H9 (cell line): ENCODE results near the gene PNMA6E. TPM values are rescaled to one million over a fixed set of nuclear protein-coding genes. Genes with fewer than 3 reads are reported as not detected.

Experiments used
- DNase-seq: peaks from one replicate; pipeline ENCODE4 v3.0.0-alpha.2; 2017
- H2AFZ ChIP-seq: one replicate; pipeline ENCODE4 v1.6.1; 2013; ENCODE audit warnings: mild to moderate bottlenecking, low read length, control low read depth, moderate library complexity
- H2AK5ac ChIP-seq: 2 replicates; pipeline ENCODE4 v1.6.1; 2013; ENCODE audit warnings: low read length, control low read depth, mixed read lengths; ENCODE audit not compliant: insufficient read length
- H2BK120ac ChIP-seq: one replicate; pipeline ENCODE4 v1.6.1; 2013; ENCODE audit warnings: low read depth, mild to moderate bottlenecking, low read length, control low read depth, inconsistent platforms; ENCODE audit not compliant: poor library complexity, severe bottlenecking
- H2BK12ac ChIP-seq: 2 replicates; pipeline ENCODE4 v1.6.1; 2013; ENCODE audit warnings: low read length, control low read depth, mixed read lengths, low read depth; ENCODE audit not compliant: insufficient read length
- H2BK15ac ChIP-seq: 2 replicates; pipeline ENCODE4 v1.6.1; 2013; ENCODE audit warnings: low read depth, low read length, control low read depth
- H2BK20ac ChIP-seq: one replicate; pipeline ENCODE4 v1.6.1; 2013; ENCODE audit warnings: low read depth, mild to moderate bottlenecking, low read length, control low read depth, inconsistent platforms; ENCODE audit not compliant: poor library complexity, severe bottlenecking
- H2BK5ac ChIP-seq: 2 replicates; pipeline ENCODE4 v1.6.1; 2013; ENCODE audit warnings: low read length, control low read depth, mixed read lengths; ENCODE audit not compliant: insufficient read length
- H3K14ac ChIP-seq: 2 replicates; pipeline ENCODE4 v1.6.1; 2013; ENCODE audit warnings: low read length, control low read depth; ENCODE audit not compliant: insufficient read depth
- H3K18ac ChIP-seq: 2 replicates; pipeline ENCODE4 v1.6.1; 2013; ENCODE audit warnings: low read depth, mild to moderate bottlenecking, mixed read lengths, low read length, control low read depth; ENCODE audit not compliant: insufficient read length
- H3K23ac ChIP-seq: 2 replicates; pipeline ENCODE4 v1.6.1; 2013; ENCODE audit warnings: low read length, control low read depth, mixed read lengths, low read depth; ENCODE audit not compliant: insufficient read length
- H3K23me2 ChIP-seq: 2 replicates; pipeline ENCODE4 v1.6.1; 2013; ENCODE audit warnings: low read depth, mild to moderate bottlenecking, mixed read lengths, low read length, control low read depth; ENCODE audit not compliant: insufficient read length, poor library complexity, severe bottlenecking
- H3K27ac ChIP-seq: 2 replicates; pipeline ENCODE4 v1.5.1; 2013; ENCODE audit warnings: low read length, control low read depth, mixed read lengths, low read depth; ENCODE audit not compliant: insufficient read length
- H3K27me3 ChIP-seq: 2 replicates; pipeline ENCODE4 v1.6.1; 2013; ENCODE audit warnings: low read length, control low read depth, inconsistent platforms; ENCODE audit not compliant: insufficient read depth
- H3K4ac ChIP-seq: 2 replicates; pipeline ENCODE4 v1.6.1; 2013; ENCODE audit warnings: low read depth, mild to moderate bottlenecking, control low read depth, inconsistent platforms, low read length, moderate library complexity
- H3K4me1 ChIP-seq: 2 replicates; pipeline ENCODE4 v1.6.1; 2013; ENCODE audit warnings: low read length, control low read depth, inconsistent platforms; ENCODE audit not compliant: insufficient read depth
- H3K4me2 ChIP-seq: 2 replicates; pipeline ENCODE4 v1.6.1; 2013; ENCODE audit warnings: low read length, control low read depth, mixed read lengths; ENCODE audit not compliant: insufficient read length, insufficient read depth
- H3K56ac ChIP-seq: 2 replicates; pipeline ENCODE4 v1.6.1; 2013; ENCODE audit warnings: low read depth, mild to moderate bottlenecking, mixed read lengths, low read length, control low read depth; ENCODE audit not compliant: insufficient read length
- H3K79me1 ChIP-seq: 2 replicates; pipeline ENCODE4 v1.6.1; 2013; ENCODE audit warnings: low read depth, mild to moderate bottlenecking, moderate library complexity, low read length, control low read depth, inconsistent platforms; ENCODE audit not compliant: insufficient read depth, poor library complexity, severe bottlenecking
- H3K79me2 ChIP-seq: 2 replicates; pipeline ENCODE4 v1.6.1; 2013; ENCODE audit warnings: low read length, control low read depth, inconsistent platforms; ENCODE audit not compliant: insufficient read depth
- H3K9ac ChIP-seq: 2 replicates; pipeline ENCODE4 v1.6.1; 2013; ENCODE audit warnings: low read length, control low read depth, mixed read lengths; ENCODE audit not compliant: insufficient read length; ENCODE audit errors: extremely low read depth
- H3K9me3 ChIP-seq: one replicate; pipeline ENCODE4 v1.6.1; 2013; ENCODE audit warnings: low read depth, low read length, inconsistent platforms; ENCODE audit not compliant: control insufficient read depth
- H3T11ph ChIP-seq: one replicate; pipeline ENCODE4 v1.6.1; 2013; ENCODE audit warnings: mild to moderate bottlenecking, low read length, control low read depth, inconsistent platforms
- H4K20me1 ChIP-seq: one replicate; pipeline ENCODE4 v1.6.1; 2013; ENCODE audit not compliant: control insufficient read depth, insufficient read length, insufficient read depth
- H4K5ac ChIP-seq: 2 replicates; pipeline ENCODE4 v1.6.1; 2013; ENCODE audit warnings: low read depth, mild to moderate bottlenecking, mixed read lengths, low read length, control low read depth; ENCODE audit not compliant: insufficient read length
- H4K8ac ChIP-seq: replicated peaks from 2 replicates; pipeline ENCODE4 v1.6.1; 2013; ENCODE audit warnings: low read length, control low read depth, mixed read lengths, low read depth; ENCODE audit not compliant: insufficient read length
- H4K91ac ChIP-seq: 2 replicates; pipeline ENCODE4 v1.6.1; 2013; ENCODE audit warnings: low read depth, mild to moderate bottlenecking, moderate library complexity, mixed read lengths, low read length, control low read depth; ENCODE audit not compliant: insufficient read length
- H3K27ac Mint-ChIP-seq, 3 experiments: 2 replicates in 2 of 3; 3 replicates in 1 of 3; pipeline ENCODE4 v1.8.0; 2020 to 2021; ENCODE audit warnings: mixed read lengths in 3 of 3, mild to moderate bottlenecking in 1 of 3, moderate library complexity in 1 of 3
- H3K27me3 Mint-ChIP-seq: 2 replicates; pipeline ENCODE4 v1.8.0; 2021; ENCODE audit warnings: low read depth, mild to moderate bottlenecking, moderate library complexity, mixed read lengths
- H3K36me3 Mint-ChIP-seq, 3 experiments: 2 replicates in 2 of 3; 3 replicates in 1 of 3; pipeline ENCODE4 v1.8.0; 2020 to 2021; ENCODE audit warnings: low read depth in 3 of 3, mixed read lengths in 3 of 3; ENCODE audit not compliant: insufficient read depth in 1 of 3
- H3K4me1 Mint-ChIP-seq, 2 experiments: 2 replicates each; pipeline ENCODE4 v1.8.0; 2020; ENCODE audit warnings: mixed read lengths in 2 of 2
- H3K4me3 Mint-ChIP-seq, 2 experiments: 2 replicates in 1 of 2; 3 replicates in 1 of 2; pipeline ENCODE4 v1.8.0; 2020 to 2021; ENCODE audit warnings: mild to moderate bottlenecking in 2 of 2, mixed read lengths in 2 of 2, moderate library complexity in 1 of 2
- H3K9me3 Mint-ChIP-seq, 2 experiments: 2 replicates in 1 of 2; 3 replicates in 1 of 2; pipeline ENCODE4 v1.8.0; 2020; ENCODE audit warnings: mild to moderate bottlenecking in 2 of 2, mixed read lengths in 2 of 2, moderate library complexity in 1 of 2
- CTCF ChIP-seq: fragments of 200-600 bp; sonication (generic); conservative IDR thresholded peaks from 3 replicates; pipeline ENCODE4 v1.8.0; 2021; ENCODE audit warnings: antibody characterized with exemption, mild to moderate bottlenecking
- WGBS: extraction: QIAGEN DNeasy Blood & Tissue Kit; methylation state at CpG from one replicate; pipeline ENCODE4 v1.1.7; 2013; ENCODE audit warnings: missing lambda C conversion rate, low lambda C conversion rate, mixed read lengths; ENCODE audit not compliant: insufficient read length; ENCODE audit errors: extremely low coverage; 5-methylcytosine and 5-hydroxymethylcytosine counted together
- total RNA-seq: library from RNA; stranded (reverse); gene quantifications from 2 replicates; pipeline ENCODE4 v1.2.1, GENCODE V29; 2021

PNMA6E gene
- total RNA-seq, 1 experiment from 2014 or later, result not detected

GRCh38 chrX:153347530-153347929, 53.6 kb downstream of the PNMA6E start:
- Histone ChIP-seq H2BK5ac (no peak overlapping the region), H3K18ac (no peak overlapping the region), H3K56ac (no peak overlapping the region), H2BK120ac (no peak overlapping the region), H3K27ac (no peak overlapping the region), H4K5ac (no peak overlapping the region), H3K4me2 (no peak overlapping the region), H4K20me1 (no peaks in the 10 kb centered on the region), H4K8ac (no peak overlapping the region), H2AFZ (no peak overlapping the region), H4K91ac (no peak overlapping the region), H2BK12ac (no peak overlapping the region), H3K79me1 (no peaks in the 10 kb centered on the region), H3K14ac (no peak overlapping the region), H3K4me1 (no peaks in the 10 kb centered on the region), H3T11ph (no peak overlapping the region), H2AK5ac (no peak overlapping the region), H3K27me3 (no peaks in the 10 kb centered on the region), H3K23me2 (no peaks in the 10 kb centered on the region), H3K4ac (no peak overlapping the region), H3K79me2 (no peaks in the 10 kb centered on the region), H2BK15ac (no peak overlapping the region), H3K9ac (no peak overlapping the region), H2BK20ac (no peak overlapping the region), H3K9me3 (peaks cover 71% of the 10 kb centered on the region), H3K23ac (no peak overlapping the region)
- no peaks in the 10 kb centered on the region for H3K27me3 Mint-ChIP-seq
- TF ChIP-seq CTCF, result no peak
- H3K9me3 Mint-ChIP-seq, result peaks cover 72 to 86% of the 10 kb centered on the region in 2 experiments
- no peak overlapping the region for H3K27ac Mint-ChIP-seq
- peaks cover 37 to 85% (median 62%) of the 10 kb centered on the region in 3 experiments; a peak in 6 of 7 replicates for H3K36me3 Mint-ChIP-seq
- H3K4me1 Mint-ChIP-seq, result peaks cover 5% of the 10 kb centered on the region in 2 experiments; a peak in 2 of 4 replicates
- no peak overlapping the region for H3K4me3 Mint-ChIP-seq
- no peak for DNase-seq
- no CpG with 5 or more reads among the region's 38 CpGs for WGBS

Other genes starting within 250 kb of the PNMA6E start
- not detected in 2 replicates for gene MAGEA1, start 222.1 kb downstream of the PNMA6E start, total RNA-seq
- not detected in 2 replicates for gene PNMA6F, start 79.6 kb downstream of the PNMA6E start, total RNA-seq
- gene ZNF275, start 67.2 kb downstream of the PNMA6E start, total RNA-seq, result 11.8 and 12.1 TPM in 2 replicates
- gene ZFP92, start 10.1 kb upstream of the PNMA6E start, total RNA-seq, result 0.66 and 0.68 TPM in 2 replicates
- gene TREX2, start 44.7 kb upstream of the PNMA6E start, total RNA-seq, result 1.1 and 1.3 TPM in 2 replicates
- gene HAUS7, start 69.2 kb upstream of the PNMA6E start, total RNA-seq, result 43.1 and 45.3 TPM in 2 replicates
- 1.2 and 1.5 TPM in 2 replicates for gene BGN, start 93.6 kb upstream of the PNMA6E start, total RNA-seq
- 0.35 TPM in 2 replicates for gene ATP2B3, start 116.3 kb upstream of the PNMA6E start, total RNA-seq
- gene CCNQ, start 197.8 kb upstream of the PNMA6E start, total RNA-seq, result 16.1 and 18.4 TPM in 2 replicates
- gene DUSP9, start 245.9 kb upstream of the PNMA6E start, total RNA-seq, result 2.3 and 2.4 TPM in 2 replicates